ENCODE data around the gene VPREB1.
A peak's percentile ranks its signal among the peaks of the same experiment; 100 is the strongest.

DNA sequence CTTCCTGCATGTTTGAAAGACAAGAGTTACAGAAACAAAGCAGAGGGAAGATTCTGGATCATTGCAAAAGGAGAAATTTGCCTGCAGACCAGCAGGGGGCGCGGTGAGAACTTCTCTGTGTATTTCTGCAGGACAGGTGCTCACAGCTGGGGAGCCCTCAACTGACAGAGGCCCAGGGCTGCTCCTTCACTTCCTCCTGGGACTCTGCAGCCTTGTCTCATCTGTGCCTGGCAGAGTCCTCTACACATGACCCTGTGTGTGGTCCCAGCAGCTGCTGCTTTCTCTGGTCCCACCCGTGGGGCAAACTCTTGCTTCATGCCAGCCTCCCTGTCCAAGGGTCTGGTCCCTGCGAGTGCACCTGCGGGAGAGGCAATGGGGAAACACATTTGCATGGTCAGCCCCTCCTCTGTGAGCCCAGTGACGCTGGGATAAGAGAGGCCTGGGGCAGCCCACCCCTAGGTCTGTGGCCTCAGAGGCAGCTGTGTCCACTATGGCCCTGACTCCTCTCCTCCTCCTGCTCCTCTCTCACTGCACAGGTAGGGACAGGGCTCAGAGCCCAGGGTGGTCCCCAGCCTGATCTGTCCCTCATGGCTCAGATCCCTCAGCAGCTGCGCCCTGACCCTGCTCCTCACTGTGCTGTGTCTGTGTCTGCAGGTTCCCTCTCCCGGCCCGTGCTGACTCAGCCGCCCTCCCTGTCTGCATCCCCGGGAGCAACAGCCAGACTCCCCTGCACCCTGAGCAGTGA lies 43.2 kb upstream of the VPREB1 start:
- TF ChIP-seq CTCF (IDR thresholded peaks at IDR 0.05; ENCODE audit: low read depth, low read length) = peak; percentile 4
- TF ChIP-seq, protein P1, sequence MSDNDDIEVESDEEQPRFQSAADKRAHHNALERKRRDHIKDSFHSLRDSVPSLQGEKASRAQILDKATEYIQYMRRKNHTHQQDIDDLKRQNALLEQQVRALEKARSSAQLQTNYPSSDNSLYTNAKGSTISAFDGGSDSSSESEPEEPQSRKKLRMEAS (IDR thresholded peaks at IDR 0.05; ENCODE audit: low read depth, low read length) = no peak

Data from NB4 (cell line).